Amniotic epithelial cell (primary cell): ENCODE data around the gene NOS1AP.
"Not testable (repeated sequence)": the region's sequence is repeated elsewhere in the genome, so short reads cannot be mapped to it uniquely, and the experiment has no call there.

Source experiments
- DNase-seq: peaks from one replicate; pipeline ENCODE4 v3.0.0-alpha.2; 2010; ENCODE audit warnings: low read depth

The NOS1AP gene

GRCh38 chr1:162069334-162070093 lies at the start of gene NOS1AP:
Gene NOS1AP (plus strand): TSS chr1:162069691. CDS start chr1:162070178, 487 bp downstream.
- no peak for DNase-seq

DNA sequence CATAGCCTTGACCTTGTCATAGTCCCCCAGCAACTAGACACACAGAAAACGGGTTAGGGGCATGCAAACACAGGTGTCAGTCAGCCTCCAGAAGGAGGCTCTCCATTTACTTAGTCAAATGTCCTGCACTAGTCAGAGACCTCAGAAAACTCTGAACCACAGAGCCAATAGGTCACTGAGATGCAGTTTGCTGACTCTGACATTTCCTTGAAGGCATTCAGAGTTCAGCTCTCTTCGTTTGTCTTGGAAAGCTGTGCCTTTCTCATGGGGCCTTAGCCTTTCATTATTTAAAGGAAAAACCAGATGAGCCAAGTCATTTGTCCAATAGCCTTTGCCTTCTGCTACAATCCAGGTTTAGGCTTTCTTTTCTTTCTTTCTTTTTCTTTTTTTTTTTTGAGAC lies 49.3 kb upstream of the NOS1AP start:
- no peak for DNase-seq

DNA sequence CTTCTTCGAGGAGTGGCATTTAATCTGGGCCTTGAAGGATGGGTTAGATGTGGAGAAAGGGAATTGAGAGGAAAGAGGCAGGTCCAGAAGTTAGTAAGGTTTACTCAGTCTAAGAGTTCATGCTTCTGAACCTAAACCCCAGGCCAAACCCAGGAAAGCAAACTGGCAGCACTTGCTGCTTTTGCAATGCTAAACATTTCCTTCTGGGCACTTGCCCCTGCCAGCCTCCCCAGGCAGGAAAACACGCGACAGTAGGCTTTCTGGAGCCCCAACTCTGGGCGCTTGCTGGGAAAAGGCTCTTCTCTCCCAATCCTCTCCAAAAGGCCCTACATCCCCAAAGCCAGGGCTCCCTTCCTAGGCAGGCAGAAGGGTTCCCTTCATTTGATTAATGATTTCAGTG lies 48.4 kb upstream of the NOS1AP start:
- DNase-seq: no peak

- no peak for DNase-seq
Observed at GRCh38 chr1:162022626-162023025, 46.9 kb upstream of the NOS1AP start.

DNA sequence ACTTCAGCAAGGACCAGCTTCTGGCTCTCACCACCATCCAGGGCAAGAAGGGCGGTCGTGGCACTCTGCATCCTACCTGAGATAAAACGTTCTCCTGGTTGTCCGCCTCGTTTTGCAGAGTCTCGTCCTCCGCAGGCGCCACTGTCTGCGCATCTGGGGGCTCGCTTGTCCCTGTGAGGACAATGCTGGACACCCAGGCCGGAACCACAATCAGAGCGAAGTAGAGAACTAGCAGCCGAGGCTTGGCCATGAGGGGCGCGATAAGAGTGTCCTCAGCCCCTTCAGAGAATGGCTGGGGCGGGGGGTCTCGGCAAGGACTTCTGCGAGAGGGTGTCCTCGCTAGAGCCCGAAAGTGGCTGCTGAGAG lies 46.3 kb upstream of the NOS1AP start:
- DNase-seq: no peak

- peak; percentile 79 for DNase-seq
Observed at GRCh38 chr1:162023547-162024501, 45.7 kb upstream of the NOS1AP start, which contains the start of gene OLFML2B. Gene OLFML2B (minus strand): TSS chr1:162023869. CDS start chr1:162023430, 439 bp downstream.

DNA sequence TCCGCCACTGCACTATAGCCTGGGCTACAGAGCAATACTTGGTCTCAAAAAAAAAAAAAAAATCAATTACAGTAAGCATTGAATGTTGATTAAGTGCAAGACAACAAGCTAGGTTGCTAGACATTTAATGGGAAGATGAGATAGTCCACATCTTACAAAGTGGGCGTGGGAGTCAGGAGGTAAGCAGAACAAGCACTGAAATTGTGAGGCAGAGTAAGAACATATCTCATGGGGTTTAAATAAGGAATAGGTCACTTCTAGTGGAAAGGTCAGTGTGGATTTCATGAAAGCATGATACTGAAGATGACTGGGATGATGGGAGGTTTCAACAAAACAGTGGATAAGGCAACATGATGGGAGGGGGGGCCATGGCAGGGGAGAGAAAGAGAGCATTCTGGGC lies 44.0 kb upstream of the NOS1AP start:
- DNase-seq: no peak

GRCh38 chr1:162026881-162027280 lies 42.6 kb upstream of the NOS1AP start:
- peak; percentile 60 for DNase-seq

DNA sequence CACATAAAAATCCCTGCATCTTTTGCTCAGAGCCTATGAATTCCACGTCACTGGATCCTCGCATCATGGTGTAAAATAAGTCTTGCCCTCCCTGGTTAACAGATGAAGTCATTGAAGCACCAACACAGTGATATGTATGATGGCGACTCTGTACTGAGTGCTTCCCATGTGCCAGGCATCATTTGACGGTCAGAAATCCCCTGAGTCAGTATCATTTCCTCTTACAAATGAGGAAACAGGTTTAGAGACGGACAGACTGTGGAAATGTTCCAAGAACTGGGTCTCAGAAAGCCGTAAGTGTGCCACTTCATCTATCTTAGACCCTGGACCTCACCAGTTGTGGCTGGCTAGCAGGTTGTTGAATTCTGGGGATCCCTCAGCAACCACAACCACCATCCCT lies 40.8 kb upstream of the NOS1AP start:
- DNase-seq: no peak

- DNase-seq: no peak
Observed at GRCh38 chr1:162029157-162029556, 40.3 kb upstream of the NOS1AP start.

DNA sequence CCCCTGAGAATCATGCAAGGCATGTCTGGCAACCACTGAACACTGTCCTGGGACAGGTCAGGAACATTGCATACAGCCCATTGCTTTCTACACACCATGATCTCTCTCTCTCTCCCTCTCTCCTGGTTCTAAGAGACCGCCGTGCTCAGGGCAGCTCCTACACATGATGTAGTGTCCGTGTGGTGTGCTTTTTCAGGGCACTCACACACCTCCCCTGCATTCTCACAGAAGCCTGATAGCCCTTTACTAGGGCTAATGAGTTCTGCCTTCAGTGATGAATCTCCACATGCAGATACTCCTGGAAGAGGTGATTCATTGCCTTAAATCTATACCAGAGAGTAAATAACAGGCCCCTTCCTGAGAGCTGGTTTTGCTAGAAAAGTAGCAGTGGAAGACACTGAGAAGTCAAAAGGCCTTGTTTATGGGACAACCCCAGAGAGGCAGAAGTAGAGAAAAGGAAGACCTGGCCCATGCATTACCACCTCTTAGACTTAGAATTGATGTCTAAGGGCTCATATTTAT lies 38.7 kb upstream of the NOS1AP start:
- peak; percentile 65 for DNase-seq

DNA sequence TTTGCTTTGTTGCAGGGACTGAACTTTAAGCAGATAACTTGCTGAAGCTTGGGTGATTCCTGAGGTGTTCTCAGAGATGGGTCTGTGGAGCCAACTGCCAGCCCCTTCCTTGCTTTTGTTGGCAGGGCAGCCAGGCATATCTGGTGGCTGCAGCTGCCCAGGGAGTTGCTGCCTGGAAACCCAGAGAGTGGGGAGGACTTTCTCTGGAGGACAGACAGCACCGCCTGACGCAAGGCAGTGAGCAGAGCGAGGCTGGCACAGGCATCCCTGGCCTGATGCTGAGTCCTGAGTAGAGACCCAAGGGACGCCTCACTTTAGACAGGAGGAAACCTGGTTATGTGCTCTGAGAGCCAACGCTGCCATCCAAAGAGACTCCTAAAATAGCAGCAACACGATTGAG lies 36.1 kb upstream of the NOS1AP start:
- DNase-seq: no peak

DNA sequence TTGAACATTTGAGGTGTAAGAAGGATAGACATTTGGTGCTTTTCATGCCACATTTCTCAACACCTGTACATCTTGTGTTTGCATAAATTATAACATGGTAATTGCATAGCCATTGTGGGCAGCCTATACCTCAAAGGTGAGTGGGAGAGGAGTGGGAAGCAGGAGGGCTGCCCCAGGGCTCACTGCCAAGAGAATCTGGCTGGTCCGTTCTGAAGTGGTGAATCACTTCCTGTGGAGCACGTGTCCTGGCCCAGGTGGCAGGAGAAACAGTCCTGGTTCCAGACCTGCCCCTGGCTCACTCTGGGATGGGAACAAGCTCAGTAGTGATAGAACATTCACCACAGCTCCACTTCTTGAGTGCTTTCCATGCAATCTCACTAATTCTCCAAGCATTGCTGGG lies 34.2 kb upstream of the NOS1AP start:
- peak; percentile 20 for DNase-seq

- DNase-seq: no peak
Observed at GRCh38 chr1:162036163-162036562, 33.3 kb upstream of the NOS1AP start.

DNA sequence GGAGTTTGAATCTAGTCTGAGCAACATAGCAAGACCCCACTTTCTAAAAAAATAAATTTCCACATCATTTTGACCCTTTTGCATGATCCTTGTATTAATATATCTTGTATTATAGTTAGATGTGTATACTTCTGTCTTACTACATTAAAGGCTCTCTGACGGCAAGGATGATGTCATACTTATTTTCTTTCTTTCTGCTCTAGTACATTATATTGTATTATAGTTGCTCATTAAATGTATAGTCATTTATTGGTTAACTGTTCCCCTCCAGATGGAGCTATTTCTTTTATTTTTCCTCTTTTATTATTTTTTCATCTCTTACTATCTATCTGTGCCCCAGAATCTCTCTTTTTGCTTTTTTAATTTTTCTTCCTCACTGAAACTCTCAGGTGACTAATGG lies 30.9 kb upstream of the NOS1AP start:
- no peak for DNase-seq

GRCh38 chr1:162040001-162040400 lies 29.5 kb upstream of the NOS1AP start:
- peak; percentile 24 for DNase-seq

DNA sequence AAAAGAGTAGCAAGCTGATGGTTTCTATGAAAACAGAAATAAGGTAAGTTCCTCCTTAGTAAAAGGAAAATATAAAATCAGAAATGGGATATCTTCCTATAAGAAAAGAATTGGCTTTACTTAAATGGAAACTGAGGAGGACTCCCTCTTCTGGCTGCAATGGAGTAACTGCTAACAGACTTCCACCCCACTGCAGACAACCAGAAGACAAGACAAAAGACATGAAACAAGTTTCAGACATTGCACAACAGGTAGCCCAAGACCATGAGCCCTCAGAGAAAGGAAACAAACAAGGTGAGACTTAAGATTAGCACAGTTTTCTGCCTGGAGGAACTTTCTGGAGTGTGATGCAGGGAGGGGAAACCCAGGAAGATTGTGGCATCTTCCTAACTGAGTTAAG lies 28.8 kb upstream of the NOS1AP start:
- peak; percentile 77 for DNase-seq

- no peak for DNase-seq
Observed at GRCh38 chr1:162042361-162042760, 27.1 kb upstream of the NOS1AP start.

- no peak for DNase-seq
Observed at GRCh38 chr1:162046921-162047320, 22.6 kb upstream of the NOS1AP start.

DNA sequence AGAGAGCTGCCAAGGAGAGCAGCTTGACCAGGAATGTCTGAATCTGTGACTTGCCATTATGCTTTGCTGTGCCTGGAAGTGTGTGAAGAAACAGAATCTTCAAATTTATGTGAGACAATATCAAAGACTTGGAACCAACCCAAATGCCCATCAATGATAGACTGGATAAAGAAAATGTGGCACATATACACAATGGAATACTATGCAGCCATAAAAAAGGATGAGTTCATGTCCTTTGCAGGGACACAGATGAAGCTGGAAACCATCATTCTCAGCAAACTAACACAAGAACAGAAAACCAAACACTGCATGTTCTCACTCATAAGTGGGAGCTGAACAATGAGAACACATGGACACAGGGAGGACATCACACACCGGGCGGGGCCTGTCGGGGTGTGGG lies 15.5 kb upstream of the NOS1AP start:
- not testable (repeated sequence) for DNase-seq

GRCh38 chr1:162055062-162055461 lies 14.4 kb upstream of the NOS1AP start:
- DNase-seq: peak; percentile 86

DNA sequence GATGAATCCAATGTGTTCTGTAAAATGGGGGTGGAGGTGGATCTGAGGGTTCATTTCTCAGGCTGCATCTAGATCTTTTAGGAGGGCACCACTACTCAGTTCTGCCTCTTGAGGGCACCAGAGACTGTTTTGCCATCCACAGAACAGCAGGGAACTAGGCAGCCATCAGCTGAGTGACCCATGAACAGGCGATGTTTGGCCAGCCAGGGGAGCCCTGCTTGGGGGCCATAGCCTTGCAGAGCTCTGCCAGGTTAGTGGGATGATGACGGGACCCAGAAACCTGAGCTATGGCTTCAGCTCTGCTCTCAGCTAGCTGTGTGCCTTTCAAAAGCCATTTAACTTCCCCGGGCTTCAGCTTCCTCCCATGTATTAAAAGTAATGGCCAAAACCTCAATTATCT lies 13.4 kb upstream of the NOS1AP start:
- DNase-seq: peak; percentile 61

GRCh38 chr1:162056579-162056978 lies 12.9 kb upstream of the NOS1AP start:
- DNase-seq: no peak
